ENCODE results near the gene OTOG.
A peak's percentile ranks its signal among the peaks of the same experiment; 100 is the strongest.

The OTOG gene

GRCh38 chr11:17560281-17561110, 13.4 kb downstream of the OTOG start:
- TF ChIP-seq JUND (IDR thresholded peaks at IDR 0.05; ENCODE audit: low read depth) = no peak
- no peak for DNase-seq (ENCODE audit: low read depth in 1 of 2, low spot score in 1 of 2)
- in situ Hi-C loops (cut with HindIII; ENCODE audit: low pct_unique_long_range_greater_than_20kb, low sequenced_read_pairs) = no loop called here

- DNase-seq (ENCODE audit: low read depth in 1 of 2, low spot score in 1 of 2) = no peak
- in situ Hi-C loops (cut with HindIII; ENCODE audit: low pct_unique_long_range_greater_than_20kb, low sequenced_read_pairs) = no loop called here
- no peak for TF ChIP-seq JUND (IDR thresholded peaks at IDR 0.05; ENCODE audit: low read depth)
Measured at GRCh38 chr11:17561111-17561415, 14.0 kb downstream of the OTOG start.

- in situ Hi-C loops (cut with HindIII; ENCODE audit: low pct_unique_long_range_greater_than_20kb, low sequenced_read_pairs) = no loop called here
- no peak for TF ChIP-seq JUND (IDR thresholded peaks at IDR 0.05; ENCODE audit: low read depth)
- DNase-seq (ENCODE audit: low read depth in 1 of 2, low spot score in 1 of 2) = no peak
Measured at GRCh38 chr11:17561526-17561925, 14.5 kb downstream of the OTOG start.

GRCh38 chr11:17563231-17563646, 16.2 kb downstream of the OTOG start:
- TF ChIP-seq JUND (IDR thresholded peaks at IDR 0.05; ENCODE audit: low read depth) = no peak
- in situ Hi-C loops (cut with HindIII; ENCODE audit: low pct_unique_long_range_greater_than_20kb, low sequenced_read_pairs) = no loop called here
- DNase-seq (ENCODE audit: low read depth in 1 of 2, low spot score in 1 of 2) = peak in 1 of 2 experiments; percentile 14

GRCh38 chr11:17563961-17564686, 17.1 kb downstream of the OTOG start:
- TF ChIP-seq JUND (IDR thresholded peaks at IDR 0.05; ENCODE audit: low read depth) = no peak
- in situ Hi-C loops (cut with HindIII; ENCODE audit: low pct_unique_long_range_greater_than_20kb, low sequenced_read_pairs) = no loop called here

GRCh38 chr11:17564687-17565042, 17.6 kb downstream of the OTOG start:
- TF ChIP-seq JUND (IDR thresholded peaks at IDR 0.05; ENCODE audit: low read depth) = no peak
- in situ Hi-C loops (cut with HindIII; ENCODE audit: low pct_unique_long_range_greater_than_20kb, low sequenced_read_pairs) = no loop called here
- DNase-seq (ENCODE audit: low read depth in 1 of 2, low spot score in 1 of 2) = no peak

More at GRCh38 chr11:17563961-17564686, 17.1 kb downstream of the OTOG start:
- DNase-seq (ENCODE audit: low read depth in 1 of 2, low spot score in 1 of 2) = no peak

GRCh38 chr11:17568944-17569343, 21.9 kb downstream of the OTOG start:
- DNase-seq (ENCODE audit: low read depth in 1 of 2, low spot score in 1 of 2) = no peak
- no peak for TF ChIP-seq JUND (IDR thresholded peaks at IDR 0.05; ENCODE audit: low read depth)
- in situ Hi-C loops (cut with HindIII; ENCODE audit: low pct_unique_long_range_greater_than_20kb, low sequenced_read_pairs) = no loop called here

- in situ Hi-C loops (cut with HindIII; ENCODE audit: low pct_unique_long_range_greater_than_20kb, low sequenced_read_pairs) = no loop called here
- no peak for TF ChIP-seq JUND (IDR thresholded peaks at IDR 0.05; ENCODE audit: low read depth)
- DNase-seq (ENCODE audit: low read depth in 1 of 2, low spot score in 1 of 2) = no peak
Measured at GRCh38 chr11:17570034-17570433, 23.0 kb downstream of the OTOG start.

GRCh38 chr11:17571431-17572358, 24.6 kb downstream of the OTOG start:
- in situ Hi-C loops (cut with HindIII; ENCODE audit: low pct_unique_long_range_greater_than_20kb, low sequenced_read_pairs) = no loop called here
- DNase-seq (ENCODE audit: low read depth in 1 of 2, low spot score in 1 of 2) = no peak
- TF ChIP-seq JUND (IDR thresholded peaks at IDR 0.05; ENCODE audit: low read depth) = no peak

GRCh38 chr11:17572359-17572690, 25.3 kb downstream of the OTOG start:
- DNase-seq (ENCODE audit: low read depth in 1 of 2, low spot score in 1 of 2) = no peak
- no peak for TF ChIP-seq JUND (IDR thresholded peaks at IDR 0.05; ENCODE audit: low read depth)
- in situ Hi-C loops (cut with HindIII; ENCODE audit: low pct_unique_long_range_greater_than_20kb, low sequenced_read_pairs) = no loop called here

GRCh38 chr11:17572791-17573460, 25.9 kb downstream of the OTOG start:
- in situ Hi-C loops (cut with HindIII; ENCODE audit: low pct_unique_long_range_greater_than_20kb, low sequenced_read_pairs) = no loop called here
- no peak for DNase-seq (ENCODE audit: low read depth in 1 of 2, low spot score in 1 of 2)
- no peak for TF ChIP-seq JUND (IDR thresholded peaks at IDR 0.05; ENCODE audit: low read depth)

- TF ChIP-seq JUND (IDR thresholded peaks at IDR 0.05; ENCODE audit: low read depth) = no peak
- DNase-seq (ENCODE audit: low read depth in 1 of 2, low spot score in 1 of 2) = no peak
- in situ Hi-C loops (cut with HindIII; ENCODE audit: low pct_unique_long_range_greater_than_20kb, low sequenced_read_pairs) = no loop called here
Measured at GRCh38 chr11:17573526-17573925, 26.5 kb downstream of the OTOG start.
